ENCODE data around the gene GSC2. TPM values are rescaled to one million over a fixed set of nuclear protein-coding genes. Genes with fewer than 3 reads are reported as not detected.

The GSC2 gene
- total RNA-seq, 4 donors from 2014 or later: not detected

GRCh38 chr22:19164425-19164824 is 14.3 kb upstream of the GSC2 start:
- no peak for TF ChIP-seq CTCF (IDR thresholded peaks at IDR 0.05; ENCODE audit: low read depth)

- no peak for TF ChIP-seq CTCF (IDR thresholded peaks at IDR 0.05; ENCODE audit: low read depth)
Measured at GRCh38 chr22:19152942-19153883, 3.1 kb upstream of the GSC2 start.

GRCh38 chr22:19151329-19152191 is 1.5 kb upstream of the GSC2 start:
- no peak for TF ChIP-seq CTCF (IDR thresholded peaks at IDR 0.05; ENCODE audit: low read depth)

GRCh38 chr22:19150482-19151328 is 613 bp upstream of the GSC2 start:
- no peak for TF ChIP-seq CTCF (IDR thresholded peaks at IDR 0.05; ENCODE audit: low read depth)

- TF ChIP-seq CTCF (IDR thresholded peaks at IDR 0.05; ENCODE audit: low read depth): no peak
Measured at GRCh38 chr22:19149047-19149883, 827 bp downstream of the GSC2 start.

GRCh38 chr22:19148417-19149046 is 1.6 kb downstream of the GSC2 start:
- TF ChIP-seq CTCF (IDR thresholded peaks at IDR 0.05; ENCODE audit: low read depth): no peak
